ENCODE data around the gene CREBRF. TPM values are rescaled to one million over a fixed set of nuclear protein-coding genes. Genes with fewer than 3 reads are reported as not detected.

CREBRF gene
- total and polyA plus RNA-seq, 2 donors (not counting 3 experiments of a cell fraction or from before 2014, with no cell fraction given), result 2.7 to 8.8 TPM

- Histone ChIP-seq H3K9me3 (replicated peaks; ENCODE audit: control insufficient read depth, insufficient read depth, low read length) (no peaks in the 10 kb centered on the region), H3K9ac (replicated peaks; ENCODE audit: extremely low read depth, insufficient read depth, low read length) (peak within 1 kb of the TSS; percentile 97), H3K4me1 (ENCODE audit: control insufficient read depth, extremely low read depth, insufficient read depth, low read length) (peaks cover 4% of the 10 kb centered on the region), H3K4me2 (ENCODE audit: insufficient read depth, low read length) (peak within 1 kb of the TSS; percentile 85), H3K79me2 (ENCODE audit: control insufficient read depth, insufficient read depth, low read length) (peaks cover 4% of the 10 kb centered on the region), H3K36me3 (ENCODE audit: control insufficient read depth in 2 of 2, extremely low read depth in 1 of 2, insufficient read depth in 2 of 2, low read length in 2 of 2) (peaks cover 0 to 9% of the 10 kb centered on the region in 2 experiments), H3K27me3 (ENCODE audit: control insufficient read depth in 2 of 2, insufficient read depth in 2 of 2, low read length in 2 of 2) (no peaks in the 10 kb centered on the region), H2AFZ (ENCODE audit: low read depth, low read length) (peak within 1 kb of the TSS; percentile 88), H3K4me3 (replicated peaks in 1 of 3; ENCODE audit: insufficient read depth in 1 of 3, low read depth in 1 of 3, low read length in 3 of 3) (peak within 1 kb of the TSS; percentile 77 to 97 (median 89)), H3K27ac (ENCODE audit: insufficient read depth, low read depth, low read length) (peak within 1 kb of the TSS; percentile 89), H3K9me1 (replicated peaks; ENCODE audit: control insufficient read depth, extremely low read depth, insufficient read depth, low read length) (no peaks in the 10 kb centered on the region), H4K20me1 (replicated peaks; ENCODE audit: control insufficient read depth, extremely low read depth, insufficient read depth, low read length) (no peaks in the 10 kb centered on the region)
- peak; percentile 95 for DNase-seq (ENCODE audit: low read depth, low spot score)
- BruUV-seq (replicated peaks), result TSS peak; percentile 71
- TF ChIP-seq POLR2A (IDR thresholded peaks at IDR 0.05; ENCODE audit: low read depth, low read length) (peak; percentile 73), MYC (IDR thresholded peaks at IDR 0.05; ENCODE audit: low read depth, low read length) (peak; percentile 79), POLR2AphosphoS5 (IDR thresholded peaks at IDR 0.05; ENCODE audit: insufficient read depth, low read depth, low read length) (peak; percentile 86), GATA2 (IDR thresholded peaks at IDR 0.05; ENCODE audit: insufficient read depth, insufficient read length, low read depth, low read length) (no peak), EZH2 (IDR thresholded peaks at IDR 0.05; ENCODE audit: borderline replicate concordance, low read depth, low read length, severe bottlenecking) (no peak), JUN (IDR thresholded peaks at IDR 0.05; ENCODE audit: borderline replicate concordance, insufficient read depth, insufficient read length, low read depth) (no peak), FOS (IDR thresholded peaks at IDR 0.05; ENCODE audit: borderline replicate concordance, insufficient read depth, low read length) (no peak), MAX (IDR thresholded peaks at IDR 0.05; ENCODE audit: insufficient read depth, insufficient read length) (peak; percentile 76), CTCF (IDR thresholded peaks at IDR 0.05; ENCODE audit: extremely low read depth in 1 of 2, insufficient read depth in 1 of 2, low read depth in 1 of 2, low read length in 2 of 2) (peak; percentile 98)
- CTCF ChIA-PET, result interaction anchor here (1.0 to 2.5 kb wide), 8 partner anchors 9 to 437 kb away, joined by 3 to 19 read pairs (median 8); partner anchors contain the start of gene ATP6V0E1
- POLR2A ChIA-PET, result interaction anchor here (0.6 kb wide), 1 partner anchor 132 kb away, joined by 3 read pairs; no protein-coding TSS in a partner anchor
- intact Hi-C loops (cut with micrococcal nuclease) (loop anchor here (1.0 to 2.0 kb wide), 7 partner anchors 50 to 437 kb away; partner anchors contain the start of gene ATP6V0E1), dilution Hi-C loops (cut with MboI; ENCODE audit: extremely low pct_ligation_motif_present, low sequenced_read_pairs) (no loop called here)
- peak; percentile 94 for FAIRE-seq
Observed at GRCh38 chr5:173144200-173145176, 88.3 kb downstream of the CREBRF start, which contains the start of gene BNIP1. Gene BNIP1, plus strand, starts transcription at chr5:173144531. Its CDS starts 15 bp downstream, at chr5:173144546.
